HG03103 (cell line): Measurements from ENCODE around the gene PRRX2.
"Not testable (repeated sequence)": the region's sequence is repeated elsewhere in the genome, so short reads cannot be mapped to it uniquely, and the experiment has no call there.

Experiments used
- ATAC-seq: cut with Tn5 transposase; IDR thresholded peaks from one replicate; pipeline ENCODE4 v1.9.1; 2021; ENCODE audit warnings: low read depth; ENCODE audit not compliant: unreplicated experiment

PRRX2 gene

DNA sequence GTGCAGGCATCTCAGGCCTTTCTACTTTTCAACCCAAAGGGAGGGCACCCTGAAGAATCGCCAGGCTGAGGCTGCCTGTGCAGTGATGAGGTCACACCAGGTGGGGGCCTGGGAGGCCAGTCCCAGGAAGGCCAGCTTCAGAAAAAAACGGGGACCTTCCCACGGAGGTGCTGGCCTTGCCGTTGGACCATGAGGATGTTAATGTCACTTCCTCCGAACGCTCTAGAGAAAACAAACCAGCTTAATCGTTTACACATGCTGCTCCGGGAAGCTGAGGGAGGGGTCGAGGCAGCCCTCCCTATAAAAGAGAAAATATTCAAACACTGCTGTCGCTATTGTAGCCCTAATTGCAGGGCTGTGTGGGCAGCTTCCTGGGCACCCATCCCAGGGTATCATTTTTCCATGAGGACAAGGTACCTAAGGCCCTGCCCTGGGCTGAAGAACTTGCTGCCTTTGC lies 60.4 kb downstream of the PRRX2 start:
- no peak for ATAC-seq

DNA sequence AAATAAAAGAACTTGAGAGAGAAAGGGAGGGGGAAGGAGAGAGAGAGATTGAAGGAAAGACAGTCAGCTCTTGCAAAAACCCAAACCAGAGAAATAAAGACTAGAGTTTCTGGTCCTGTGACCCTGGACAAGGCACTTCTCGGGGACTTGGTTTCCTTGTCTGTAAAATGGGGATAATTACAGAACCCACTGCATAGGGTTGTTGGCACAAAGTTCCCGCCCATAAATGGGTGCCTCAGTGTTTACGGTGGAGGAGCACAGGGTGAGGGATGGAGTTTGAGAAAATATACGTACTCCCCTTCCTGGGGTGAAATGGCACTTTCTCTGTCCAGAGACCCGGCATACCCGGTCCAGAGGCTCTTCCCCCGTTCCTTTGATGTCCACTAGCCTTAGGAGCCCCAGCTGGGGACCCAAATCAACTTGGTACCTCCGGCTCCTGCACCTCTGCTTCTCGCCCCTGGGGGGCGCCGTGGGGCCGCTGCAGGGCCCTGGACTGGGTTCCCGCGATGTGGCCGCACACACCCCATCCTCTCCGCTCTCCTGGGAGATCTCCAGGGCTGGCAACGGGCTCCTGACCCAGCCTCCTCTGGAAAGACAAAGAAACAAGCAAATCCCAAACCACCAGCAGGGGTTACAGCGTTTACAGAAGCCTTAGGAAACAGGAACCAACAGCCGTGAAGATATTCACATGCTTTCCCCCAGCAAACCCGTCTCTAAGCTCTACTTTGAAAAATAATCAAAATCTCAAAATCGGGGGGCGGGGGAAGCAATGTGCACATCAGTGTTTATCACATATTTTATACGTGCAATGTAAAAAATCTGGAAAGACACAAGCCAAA lies 61.1 kb downstream of the PRRX2 start:
- ATAC-seq: no peak

DNA sequence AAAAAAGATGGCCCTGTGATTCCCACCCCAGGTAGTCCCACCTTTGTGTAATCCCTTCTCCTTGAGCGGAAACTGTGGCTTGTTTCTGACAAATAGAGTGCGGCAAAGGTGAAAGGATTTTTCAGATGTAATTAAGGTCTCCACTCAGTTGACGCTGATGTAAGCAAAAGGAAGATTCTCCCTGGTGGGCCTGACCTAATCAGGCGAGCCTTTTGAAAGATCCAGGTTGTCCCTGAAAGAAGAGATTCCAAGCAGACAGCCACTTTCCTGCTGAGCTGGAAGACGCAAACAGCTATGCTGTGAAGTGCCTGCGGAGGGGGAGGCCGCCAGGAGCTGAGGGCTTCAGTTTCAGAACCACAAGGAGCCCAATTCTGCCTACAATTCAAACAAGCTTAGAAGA lies 63.3 kb downstream of the PRRX2 start:
- ATAC-seq: no peak

DNA sequence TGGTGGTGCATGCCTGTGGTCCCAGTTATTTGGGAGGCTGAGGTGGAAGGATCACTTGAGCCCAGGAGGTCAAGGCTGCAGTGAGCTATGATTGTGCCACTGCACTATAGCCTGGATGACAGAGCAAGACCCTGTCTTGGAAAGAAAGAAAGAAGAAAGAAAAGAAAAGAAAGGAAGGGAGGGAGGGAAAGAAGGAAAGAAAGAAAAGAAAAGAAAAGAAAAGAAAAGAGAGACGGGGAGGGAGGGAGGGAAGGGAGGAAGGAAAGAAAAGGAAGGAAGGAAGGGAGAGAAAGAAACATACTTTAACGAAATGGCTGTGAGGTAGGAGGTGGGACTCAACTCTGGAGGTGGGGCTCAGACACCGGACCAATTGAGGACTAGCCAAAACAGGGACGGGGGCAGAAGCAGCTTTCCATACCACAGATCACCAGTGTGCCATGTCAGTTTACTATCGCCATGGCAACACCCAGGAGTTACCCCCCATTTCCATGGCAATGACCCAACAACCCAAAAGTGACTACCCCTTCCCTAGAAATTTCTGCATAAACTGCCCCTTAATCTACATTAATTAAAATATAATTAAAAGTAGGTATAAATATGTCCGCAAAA lies 66.1 kb downstream of the PRRX2 start:
- ATAC-seq: no peak

DNA sequence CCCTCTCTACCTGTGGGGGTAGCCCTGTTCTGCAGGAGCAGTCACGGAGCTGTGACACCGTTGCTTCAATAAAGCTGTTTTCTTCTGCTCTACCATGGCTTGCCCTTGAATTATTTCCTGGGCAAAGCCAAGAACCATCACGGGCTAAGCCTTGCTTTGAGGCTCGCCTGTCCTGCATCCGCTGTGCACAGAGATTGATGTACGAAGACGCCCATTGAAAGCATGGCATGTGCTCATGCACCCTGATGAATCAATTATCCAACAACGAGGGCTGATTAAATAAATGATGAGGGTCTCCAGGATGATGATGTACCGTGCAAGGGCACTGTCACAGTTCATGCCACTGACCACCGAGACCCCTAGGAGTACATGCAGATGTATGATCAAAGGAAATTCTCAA lies 66.7 kb downstream of the PRRX2 start:
- ATAC-seq: no peak

DNA sequence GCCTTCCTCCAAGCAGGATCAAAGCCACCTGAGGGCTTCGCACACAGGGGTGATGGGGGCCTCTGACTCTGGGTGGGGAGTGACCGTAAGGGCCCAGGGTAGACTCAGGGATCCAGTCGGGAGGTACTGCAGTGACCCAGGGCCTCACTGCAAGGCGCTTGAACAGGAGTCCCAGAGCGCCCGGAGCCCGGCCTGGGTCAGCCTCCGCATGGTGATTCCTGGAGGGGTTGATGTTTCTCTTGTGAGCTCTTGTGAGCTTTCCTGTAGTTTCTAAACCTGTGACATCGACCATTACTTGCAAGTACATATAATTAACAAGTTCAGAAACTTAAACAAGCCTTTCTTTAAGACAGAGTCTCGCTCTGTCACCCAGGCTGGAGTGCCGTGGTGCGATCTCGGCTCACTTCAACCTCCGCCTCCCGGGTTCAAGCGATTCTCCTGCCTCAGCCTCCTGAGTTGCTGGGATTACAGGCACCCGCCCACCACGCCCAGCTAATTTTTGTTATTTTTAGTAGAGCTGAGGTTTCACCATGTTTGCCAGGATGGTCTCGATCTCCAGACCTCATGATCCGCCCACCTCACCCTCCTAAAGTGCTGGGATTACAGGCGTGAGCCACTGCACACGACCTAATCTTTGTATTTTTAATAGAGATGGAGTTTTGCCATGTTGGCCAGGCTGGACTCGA lies 67.6 kb downstream of the PRRX2 start:
- no peak for ATAC-seq

DNA sequence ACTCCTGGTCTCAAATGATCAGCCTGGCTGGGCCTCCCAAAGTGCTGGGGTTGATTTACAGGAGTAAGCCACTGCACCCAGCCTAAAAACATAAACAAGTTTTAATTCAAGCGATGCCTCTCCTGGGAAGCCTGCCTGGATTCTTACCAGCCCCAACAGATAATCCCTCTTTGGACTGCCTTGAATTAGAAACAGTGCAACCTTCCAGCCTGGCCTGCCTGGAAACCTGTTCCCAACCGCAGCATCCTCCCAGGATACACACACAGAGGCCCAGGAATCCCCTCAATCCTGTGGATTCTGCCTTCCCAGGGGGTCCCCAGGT lies 68.1 kb downstream of the PRRX2 start:
- ATAC-seq: no peak

DNA sequence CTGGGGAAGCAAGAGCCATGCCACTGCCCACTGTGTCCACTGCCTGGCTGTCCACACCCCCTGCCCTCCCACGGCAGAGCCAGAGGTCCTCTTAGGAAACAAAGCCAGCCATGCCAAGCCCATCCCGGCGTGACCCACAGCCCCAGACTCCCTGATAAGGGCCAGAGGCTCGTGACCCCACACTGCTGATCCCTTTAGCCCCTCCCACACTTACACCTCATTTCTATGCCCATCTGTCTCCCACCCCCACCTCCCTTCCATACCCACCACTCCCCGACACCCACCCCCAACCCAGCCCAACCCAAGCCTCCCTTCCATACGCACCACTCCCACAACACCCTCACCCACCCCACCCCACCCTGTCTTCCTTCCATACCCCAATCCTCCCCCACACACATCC lies 70.1 kb downstream of the PRRX2 start:
- ATAC-seq: no peak

DNA sequence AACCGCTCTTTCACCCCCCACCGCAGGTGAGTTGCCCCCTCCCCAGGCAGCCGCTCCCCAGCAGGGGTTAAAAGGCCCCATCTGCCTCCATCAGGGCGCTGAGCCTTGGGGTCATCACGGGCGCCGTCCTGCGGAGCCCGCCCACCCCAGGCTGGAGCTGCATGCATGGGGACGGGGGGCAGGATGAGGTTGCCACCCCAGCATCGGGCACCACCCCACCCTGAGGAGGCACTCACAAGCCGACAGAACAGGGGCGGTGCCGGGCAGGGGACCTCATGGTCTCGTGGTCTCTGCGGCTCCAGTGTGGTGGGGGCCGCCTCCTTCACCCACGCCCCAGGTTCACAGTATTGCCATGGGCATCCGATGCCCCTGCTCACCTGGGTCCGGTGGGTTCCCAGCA lies 70.9 kb downstream of the PRRX2 start:
- ATAC-seq: no peak

DNA sequence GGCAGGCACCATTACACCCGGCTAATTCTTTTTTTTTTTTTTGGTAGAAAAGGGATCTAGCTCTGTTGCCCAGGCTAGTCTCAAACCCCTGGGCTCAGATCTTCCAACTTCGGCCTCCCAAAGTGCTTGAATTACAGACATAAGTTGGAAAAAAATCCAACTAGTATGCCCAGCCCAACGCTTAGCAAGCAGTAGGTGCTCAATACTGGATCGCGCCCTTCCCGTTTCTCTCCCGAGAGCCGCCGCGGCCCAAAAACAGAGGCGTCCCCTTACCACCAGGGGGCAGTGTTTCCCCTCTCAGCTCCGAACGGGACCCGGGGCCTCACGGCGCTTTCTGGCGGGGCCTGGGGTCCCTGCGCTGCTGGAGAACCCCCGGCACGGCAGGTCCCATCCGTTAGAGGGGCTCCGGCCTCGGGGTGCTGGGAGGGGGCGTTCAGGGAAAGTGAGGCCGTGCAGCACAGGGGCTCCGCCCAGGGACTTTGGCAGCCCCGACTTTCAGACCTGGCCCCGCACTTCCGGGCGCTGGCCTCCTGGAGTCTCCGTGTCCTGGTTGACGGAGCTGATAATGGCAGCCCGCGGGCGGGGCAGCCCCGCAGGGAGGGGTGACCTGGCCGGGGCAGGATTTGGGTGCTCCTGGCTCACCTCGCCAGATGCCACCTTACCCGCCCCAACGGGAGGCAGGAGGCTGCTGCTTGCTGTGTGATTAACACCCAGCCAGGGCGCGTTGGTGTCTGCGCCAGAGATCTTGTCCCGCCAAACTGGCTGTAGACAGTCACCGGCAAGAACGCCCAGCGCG lies 72.2 kb downstream of the PRRX2 start:
- ATAC-seq: no peak

DNA sequence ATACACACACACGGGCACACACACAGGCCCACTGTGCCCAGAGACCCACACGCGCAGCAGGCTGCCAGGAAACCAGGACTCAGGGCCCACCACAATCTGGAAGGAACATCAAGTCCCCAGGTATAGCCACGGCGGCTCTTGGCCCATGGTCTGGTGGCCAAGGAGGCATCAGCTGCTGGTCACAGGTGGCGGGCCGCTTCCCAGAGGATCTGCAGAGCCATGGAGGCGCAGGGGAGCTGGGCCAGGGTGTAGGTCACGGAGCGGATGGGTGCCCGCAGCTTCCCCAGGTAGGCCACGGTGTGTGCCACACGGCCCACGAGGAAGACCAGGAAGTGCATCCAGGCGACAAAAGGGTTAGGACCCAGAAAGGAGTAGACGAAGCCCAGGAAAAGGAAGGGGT lies 74.0 kb downstream of the PRRX2 start:
- no peak for ATAC-seq

DNA sequence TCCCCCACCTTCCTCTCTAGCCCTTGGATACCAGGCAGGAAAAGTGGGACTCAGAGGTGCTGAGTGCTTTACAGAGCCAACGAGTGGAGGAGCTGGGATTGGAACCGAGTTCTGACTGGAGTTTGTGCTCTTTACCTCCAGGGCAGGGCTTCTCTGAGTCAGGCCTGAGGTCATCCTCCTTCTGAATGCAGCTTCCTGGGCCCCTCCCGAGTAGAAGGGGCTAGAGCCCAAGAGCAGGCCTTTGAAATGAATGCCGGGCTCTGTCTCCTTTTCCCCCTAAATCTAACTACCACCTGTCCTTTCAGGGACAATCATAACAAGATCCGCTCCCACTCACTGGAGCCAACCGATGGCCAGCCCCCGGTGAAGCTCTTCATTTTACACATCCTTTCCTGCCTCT lies 74.7 kb downstream of the PRRX2 start:
- ATAC-seq: no peak

DNA sequence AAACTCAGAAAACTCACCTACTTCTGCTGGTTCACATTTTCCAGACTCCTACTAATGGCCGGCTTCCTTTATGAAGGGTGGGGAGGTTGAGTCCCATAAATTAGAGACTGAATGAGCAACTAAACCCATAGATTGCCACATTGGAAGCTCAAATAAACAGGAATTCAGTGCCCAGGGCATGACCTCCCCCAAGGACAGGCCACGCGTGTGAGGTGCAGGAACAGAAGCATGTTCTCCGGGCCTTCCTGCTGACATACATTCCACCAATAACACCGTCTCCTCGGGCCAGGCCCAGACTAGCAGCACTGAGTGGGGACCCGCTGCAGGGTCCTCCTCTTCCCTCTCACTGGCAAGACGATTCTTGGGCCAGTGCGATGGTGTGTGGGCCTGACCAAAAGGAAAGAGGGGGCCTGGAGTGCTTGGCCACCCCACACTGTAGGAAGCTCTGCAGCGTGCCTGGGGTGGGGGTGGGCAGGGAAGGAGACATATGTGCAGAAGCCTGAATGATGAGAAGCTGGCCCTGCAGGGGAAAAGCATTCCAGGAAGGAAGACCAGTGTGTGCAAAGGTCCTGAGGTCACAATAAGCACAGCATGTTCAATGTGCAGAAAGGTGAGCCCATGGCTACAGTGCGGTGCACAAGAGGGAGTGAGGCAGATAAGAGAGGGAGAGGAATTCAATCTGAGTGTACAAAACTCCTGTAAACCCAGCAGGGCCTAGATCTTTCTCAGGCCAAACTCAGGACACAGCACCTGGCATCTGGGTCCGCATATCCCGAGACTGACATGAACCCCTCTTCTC lies 75.4 kb downstream of the PRRX2 start:
- no peak for ATAC-seq

DNA sequence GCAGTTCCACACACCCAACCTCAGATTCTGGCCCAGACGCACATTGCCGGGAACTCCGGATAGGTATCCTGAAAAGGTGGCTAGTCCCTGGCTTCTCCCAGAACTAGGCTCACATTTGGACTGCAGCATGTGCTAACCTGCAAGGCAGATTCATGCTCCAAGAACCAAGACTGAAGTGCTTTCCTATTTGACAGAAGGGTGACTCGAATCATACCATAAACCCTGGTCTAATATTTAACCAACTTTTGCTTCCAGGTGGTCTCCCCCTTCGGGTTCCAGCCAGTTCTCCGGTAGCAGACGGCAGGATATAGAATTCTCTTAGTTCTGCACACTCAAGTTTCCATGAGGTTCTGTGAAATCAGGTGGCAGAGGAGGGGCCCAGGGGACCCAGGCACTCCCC lies 79.8 kb downstream of the PRRX2 start:
- ATAC-seq: no peak

DNA sequence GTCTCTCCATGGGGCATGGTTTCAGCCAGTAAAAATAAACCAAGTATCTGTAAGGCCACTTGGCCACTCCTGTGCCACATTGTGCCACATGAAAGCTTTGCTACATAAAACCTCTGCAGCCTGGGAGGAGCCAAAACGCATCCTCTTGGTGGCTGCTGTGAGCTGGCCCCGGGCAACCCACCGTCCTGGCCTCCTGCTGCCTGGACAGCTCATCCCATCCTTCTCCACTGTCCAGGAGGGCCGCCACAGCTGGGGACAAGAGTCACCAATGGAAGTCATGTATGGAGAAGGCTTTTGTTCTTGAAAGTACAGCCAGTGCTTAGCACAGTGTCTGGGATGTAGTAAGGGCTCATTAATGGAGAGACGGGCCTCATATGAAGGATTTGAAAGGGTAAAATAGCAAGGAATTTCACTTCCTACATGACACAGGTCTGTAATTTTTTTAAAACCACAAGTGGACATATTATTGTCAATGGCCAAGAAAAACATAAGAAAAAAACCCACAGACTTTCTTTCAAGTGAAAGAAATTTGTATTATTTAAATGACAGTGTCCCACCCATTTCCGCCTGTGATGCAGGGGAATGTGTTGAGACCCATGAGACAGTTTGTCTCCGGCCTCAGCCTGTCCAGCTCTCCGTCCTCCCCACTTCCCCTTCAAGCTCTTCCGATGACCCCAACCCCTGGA lies 80.8 kb downstream of the PRRX2 start:
- no peak for ATAC-seq

DNA sequence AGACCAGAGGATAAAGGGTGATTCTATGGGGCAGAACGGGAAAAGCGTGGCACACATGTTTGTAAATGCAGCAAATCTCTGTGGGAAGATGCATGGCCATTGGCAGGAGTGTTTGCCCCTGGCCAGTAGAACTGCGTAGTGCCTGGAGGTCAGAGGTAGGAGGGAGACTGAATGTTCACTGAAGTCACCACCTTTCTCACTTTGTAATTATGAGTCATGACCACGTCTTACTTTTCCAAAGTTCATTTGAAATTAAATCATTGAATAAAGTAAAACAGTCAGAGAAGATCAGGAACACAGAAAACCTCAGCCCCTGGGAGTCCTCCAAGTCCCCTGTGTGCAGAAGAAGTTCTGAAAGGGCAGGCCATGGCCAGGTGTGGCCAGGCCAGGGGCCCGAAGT lies 82.8 kb downstream of the PRRX2 start:
- ATAC-seq: no peak

DNA sequence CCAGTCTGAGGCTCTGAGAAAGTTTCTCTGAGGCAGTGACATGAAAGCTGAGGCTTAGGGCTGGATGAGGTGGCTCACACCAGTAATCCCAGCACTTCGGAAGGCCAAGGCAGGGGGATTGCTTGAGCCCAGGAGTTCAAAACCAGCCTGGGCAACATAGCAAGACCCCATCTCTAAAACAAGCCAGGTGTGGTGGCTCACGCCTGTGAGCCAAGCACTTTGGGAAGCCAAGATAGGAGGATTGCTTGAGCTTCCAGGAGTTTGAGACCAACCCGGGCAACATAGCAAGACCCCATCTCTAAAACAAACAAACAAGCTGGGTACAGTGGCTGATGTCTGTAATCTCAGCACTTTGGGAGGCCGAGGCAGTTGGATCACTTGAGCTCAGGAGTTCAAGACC lies 83.6 kb downstream of the PRRX2 start:
- ATAC-seq: not testable (repeated sequence)

DNA sequence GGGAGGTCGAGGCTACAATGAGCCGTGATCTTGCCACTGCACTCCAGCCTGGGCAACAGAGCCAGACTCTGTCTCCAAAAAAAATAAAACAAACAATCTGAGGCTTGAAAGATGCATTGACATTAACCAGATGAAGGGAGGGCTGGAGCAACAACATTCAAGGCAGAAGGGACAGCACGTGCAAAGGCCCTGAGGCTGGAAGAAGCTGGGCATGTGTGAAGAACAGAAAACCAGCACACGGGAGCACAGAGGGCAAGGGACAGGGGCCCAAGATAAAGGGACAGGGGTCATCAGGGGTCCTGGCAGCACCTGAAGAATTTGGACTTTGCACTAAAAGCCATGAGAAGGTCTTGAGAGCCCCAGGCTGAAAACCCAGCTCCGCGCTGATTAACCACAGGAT lies 84.1 kb downstream of the PRRX2 start:
- ATAC-seq: no peak

DNA sequence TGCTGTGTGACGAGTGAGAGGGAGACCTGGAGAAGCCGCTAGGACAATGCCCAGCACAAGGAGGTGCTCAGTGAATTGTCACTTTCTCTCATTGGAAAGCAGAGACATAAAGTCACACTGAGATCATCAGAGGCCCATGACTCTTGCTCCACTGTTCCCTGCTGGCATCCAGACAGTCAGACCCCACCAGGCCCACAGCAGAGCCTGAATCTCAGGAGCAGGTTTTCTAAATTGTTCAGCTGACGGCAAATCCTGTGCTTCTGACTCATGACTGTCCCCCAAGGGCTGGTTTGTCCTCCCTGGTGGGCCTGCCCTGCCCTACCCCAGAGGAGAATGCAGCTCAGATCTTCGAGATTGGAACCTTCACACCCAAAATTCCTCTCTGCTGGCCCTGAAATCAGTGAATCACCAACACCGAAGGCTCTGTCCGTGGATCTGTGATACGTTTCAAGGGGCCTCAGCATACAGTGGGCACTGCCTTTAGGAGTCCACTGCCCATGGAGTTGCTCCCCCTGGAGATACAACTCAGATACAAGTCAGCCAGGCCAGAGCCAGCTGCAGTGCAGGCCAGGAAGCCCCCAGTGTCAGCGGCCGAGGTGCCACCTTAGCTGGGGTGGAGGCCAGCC lies 84.7 kb downstream of the PRRX2 start:
- no peak for ATAC-seq
